ENCODE data around the gene NOS2. TPM values are rescaled to one million over a fixed set of nuclear protein-coding genes. Genes with fewer than 3 reads are reported as not detected.
"Not testable (repeated sequence)": the region's sequence is repeated elsewhere in the genome, so short reads cannot be mapped to it uniquely, and the experiment has no call there.

NOS2 gene
- total RNA-seq, 1 donor from 2014 or later = under 0.01 TPM

- TF ChIP-seq CTCF (conservative IDR thresholded peaks at IDR 0.05; ENCODE audit: low read depth, low read length) = no peak
- no peak overlapping the region for H3K4me3 ChIP-seq (ENCODE audit: low read depth, low read length)
- no peak for DNase-seq (ENCODE audit: low read depth)
These were observed 23.9 kb upstream of the NOS2 start for GRCh38 chr17:27824176-27824715.

- not testable (repeated sequence) for DNase-seq (ENCODE audit: low read depth); H3K4me3 ChIP-seq (ENCODE audit: low read depth, low read length)
These were observed 21.8 kb upstream of the NOS2 start for GRCh38 chr17:27822108-27822507.

- TF ChIP-seq CTCF (conservative IDR thresholded peaks at IDR 0.05; ENCODE audit: low read depth, low read length) = no peak
- H3K4me3 ChIP-seq (ENCODE audit: low read depth, low read length) = no peak overlapping the region
- DNase-seq (ENCODE audit: low read depth) = no peak
These were observed 21.0 kb upstream of the NOS2 start for GRCh38 chr17:27821318-27821717.

- no peak for DNase-seq (ENCODE audit: low read depth)
- no peak for TF ChIP-seq CTCF (conservative IDR thresholded peaks at IDR 0.05; ENCODE audit: low read depth, low read length)
These were observed 18.8 kb upstream of the NOS2 start for GRCh38 chr17:27819145-27819544.

GRCh38 chr17:27818401-27819105 is 18.2 kb upstream of the NOS2 start:
- DNase-seq (ENCODE audit: low read depth) = no peak

More at GRCh38 chr17:27819145-27819544, 18.8 kb upstream of the NOS2 start:
- no peak overlapping the region for H3K4me3 ChIP-seq (ENCODE audit: low read depth, low read length)

GRCh38 chr17:27817731-27818130 is 17.4 kb upstream of the NOS2 start:
- no peak overlapping the region for H3K4me3 ChIP-seq (ENCODE audit: low read depth, low read length)
- no peak for TF ChIP-seq CTCF (conservative IDR thresholded peaks at IDR 0.05; ENCODE audit: low read depth, low read length)
- no peak for DNase-seq (ENCODE audit: low read depth)

More at GRCh38 chr17:27818401-27819105, 18.2 kb upstream of the NOS2 start:
- no peak overlapping the region for H3K4me3 ChIP-seq (ENCODE audit: low read depth, low read length)
- TF ChIP-seq CTCF (conservative IDR thresholded peaks at IDR 0.05; ENCODE audit: low read depth, low read length) = no peak

GRCh38 chr17:27816946-27817345 is 16.6 kb upstream of the NOS2 start:
- no peak for TF ChIP-seq CTCF (conservative IDR thresholded peaks at IDR 0.05; ENCODE audit: low read depth, low read length)
- no peak for DNase-seq (ENCODE audit: low read depth)
- H3K4me3 ChIP-seq (ENCODE audit: low read depth, low read length) = no peak overlapping the region
